Small intestine (tissue), 7 donors: ENCODE measurements around the gene NPR3. TPM values are rescaled to one million over a fixed set of nuclear protein-coding genes. Genes with fewer than 3 reads are reported as not detected.

Experiments
- DNase-seq, 2 donors: peaks; one replicate each; pipeline versions ENCODE4 v3.0.0 to v3.0.0-alpha.2; 2013
- FAIRE-seq: peaks from 2 replicates; lab custom pipeline; 2012; peaks lifted over from hg19 to GRCh38; lab: Jason Lieb, UNC
- H3K27ac ChIP-seq, 3 donors: one replicate each; pipeline ENCODE4 v1.5.1; 2013; ENCODE audit warnings: low read length in 2 of 3, mild to moderate bottlenecking in 2 of 3, control low read depth in 1 of 3, inconsistent platforms in 1 of 3, low read depth in 1 of 3, moderate library complexity in 1 of 3
- H3K27me3 ChIP-seq, 3 donors: one replicate each; pipeline ENCODE4 v1.6.1; 2013; ENCODE audit warnings: low read length in 3 of 3, inconsistent platforms in 1 of 3; ENCODE audit not compliant: control insufficient read depth in 3 of 3, insufficient read depth in 3 of 3
- H3K36me3 ChIP-seq, 3 donors: one replicate each; pipeline ENCODE4 v1.6.1; 2013; ENCODE audit warnings: low read length in 3 of 3, inconsistent platforms in 1 of 3, low read depth in 1 of 3, mild to moderate bottlenecking in 1 of 3, moderate library complexity in 1 of 3; ENCODE audit not compliant: control insufficient read depth in 3 of 3, insufficient read depth in 2 of 3
- H3K4me1 ChIP-seq, 3 donors: one replicate each; pipeline ENCODE4 v1.6.1; 2013; ENCODE audit warnings: low read length in 2 of 3, inconsistent platforms in 1 of 3, low read depth in 1 of 3, mild to moderate bottlenecking in 1 of 3, moderate library complexity in 1 of 3; ENCODE audit not compliant: control insufficient read depth in 3 of 3, insufficient read depth in 2 of 3
- H3K4me3 ChIP-seq, 3 donors: one replicate each; pipeline ENCODE4 v1.5.1; 2013; ENCODE audit warnings: low read length in 3 of 3, control low read depth in 1 of 3, inconsistent platforms in 1 of 3, low read depth in 1 of 3, mild to moderate bottlenecking in 1 of 3, moderate library complexity in 1 of 3
- H3K9me3 ChIP-seq, 2 donors: one replicate each; pipeline ENCODE4 v1.6.1; 2013; ENCODE audit warnings: low read depth in 1 of 2, low read length in 1 of 2; ENCODE audit not compliant: control insufficient read depth in 2 of 2, insufficient read depth in 1 of 2
- WGBS, 3 donors: extraction: QIAGEN DNeasy Blood & Tissue Kit; methylation state at CpG; one replicate each; pipeline ENCODE4 v1.1.7; 2013; 5-methylcytosine and 5-hydroxymethylcytosine counted together
- polyA plus RNA-seq, 4 donors: library from polyadenylated mRNA; stranded (reverse) in 3 of 4; unstranded in 1 of 4; fragments of 200-250 nt in 3 of 4; fragments of 120-200 nt in 1 of 4; gene quantifications; one replicate each; pipeline versions ENCODE4 v1.2.1 to v1.2.3, GENCODE V29; 2013
- donor health status: healthy with polysubstance abuse.
- donor health status: control.
- donor health status: control.
- donor health status: Bipolar disorder and iron deficiency.
- donor health status: healthy.

NPR3 gene
- polyA plus RNA-seq, 4 donors: 0.27 to 6.8 (median 0.79) TPM; not detected in 1

- Histone ChIP-seq H3K27ac (no peak overlapping the region), H3K9me3 (peaks cover 0 to 1% of the 10 kb centered on the region in 2 donors), H3K4me3 (no peak overlapping the region), H3K36me3 (no peaks in the 10 kb centered on the region), H3K27me3 (peaks cover 8 to 33% (median 11%) of the 10 kb centered on the region in 3 donors), H3K4me1 (no peaks in the 10 kb centered on the region)
- peak in 1 of 2 donors; percentile 11 for DNase-seq
- WGBS, 3 donors: 18 to 31% (median 20%) methylated on average over 2 of the region's 2 CpGs
- no peak for FAIRE-seq
Observed at GRCh38 chr5:32707418-32707997, 3.6 kb upstream of the NPR3 start.

GRCh38 chr5:32708949-32709348 is 2.2 kb upstream of the NPR3 start:
- H3K27me3 ChIP-seq: peaks cover 8 to 47% (median 24%) of the 10 kb centered on the region in 3 donors
- H3K36me3 ChIP-seq: no peaks in the 10 kb centered on the region
- 29 to 40% (median 30%) methylated on average over 16 of the region's 16 CpGs for WGBS, 3 donors
- DNase-seq (peak in 1 of 2 donors; percentile 15), FAIRE-seq (no peak)
- peaks cover 0 to 1% of the 10 kb centered on the region in 2 donors for H3K9me3 ChIP-seq
- H3K4me3 ChIP-seq: no peak overlapping the region
- no peaks in the 10 kb centered on the region for H3K4me1 ChIP-seq
- H3K27ac ChIP-seq: peak overlapping the region in 1 of 3 donors; percentile 65

- Histone ChIP-seq H3K4me1 (no peaks in the 10 kb centered on the region), H3K9me3 (peaks cover 0 to 1% of the 10 kb centered on the region in 2 donors), H3K27ac (peak overlapping the region in 1 of 3 donors; percentile 65), H3K4me3 (peak overlapping the region in 2 of 3 donors; percentile 52 to 66), H3K27me3 (peaks cover 8 to 57% (median 27%) of the 10 kb centered on the region in 3 donors), H3K36me3 (no peaks in the 10 kb centered on the region)
- peak; percentile 41 to 70 for DNase-seq
- 1% methylated on average over 49 of the region's 49 CpGs for WGBS, 3 donors
- no peak for FAIRE-seq
Observed at GRCh38 chr5:32709750-32710549, 1.2 kb upstream of the NPR3 start.

GRCh38 chr5:32711362-32711680 is 200 bp downstream of the NPR3 start:
- H3K4me1 ChIP-seq: no peaks in the 10 kb centered on the region
- H3K27me3 ChIP-seq: peaks cover 8 to 58% (median 27%) of the 10 kb centered on the region in 3 donors
- FAIRE-seq (no peak), DNase-seq (no peak)
- H3K9me3 ChIP-seq: peaks cover 0 to 1% of the 10 kb centered on the region in 2 donors
- 1 to 5% (median 4%) methylated on average over 10 of the region's 10 CpGs for WGBS, 3 donors
- H3K4me3 ChIP-seq: peak overlapping the region in 1 of 3 donors; percentile 52
- peak overlapping the region in 1 of 3 donors; percentile 56 for H3K27ac ChIP-seq
- no peaks in the 10 kb centered on the region for H3K36me3 ChIP-seq

GRCh38 chr5:32711681-32712480 is 760 bp downstream of the NPR3 start:
- H3K27ac ChIP-seq: peak overlapping the region in 1 of 3 donors; percentile 56
- no peak for FAIRE-seq

GRCh38 chr5:32712481-32713360 is 1.6 kb downstream of the NPR3 start:
- Histone ChIP-seq H3K4me1 (no peaks in the 10 kb centered on the region), H3K27ac (peak overlapping the region in 1 of 3 donors; percentile 56), H3K4me3 (peak overlapping the region in 1 of 3 donors; percentile 52), H3K36me3 (no peaks in the 10 kb centered on the region), H3K27me3 (peaks cover 8 to 58% (median 27%) of the 10 kb centered on the region in 3 donors), H3K9me3 (peaks cover 0 to 1% of the 10 kb centered on the region in 2 donors)
- peak in 1 of 2 donors; percentile 10 for DNase-seq
- 4 to 19% (median 18%) methylated on average over 54 to 56 of the region's 56 CpGs for WGBS, 3 donors
- no peak for FAIRE-seq

More at GRCh38 chr5:32711681-32712480, 760 bp downstream of the NPR3 start:
- H3K36me3 ChIP-seq: no peaks in the 10 kb centered on the region
- 2 to 10% (median 6%) methylated on average over 70 to 76 of the region's 76 CpGs for WGBS, 3 donors
- DNase-seq: peak in 1 of 2 donors; percentile 25
- H3K27me3 ChIP-seq: peaks cover 8 to 58% (median 27%) of the 10 kb centered on the region in 3 donors
- peak overlapping the region in 2 of 3 donors; percentile 12 to 52 for H3K4me3 ChIP-seq
- H3K9me3 ChIP-seq: peaks cover 0 to 1% of the 10 kb centered on the region in 2 donors
- no peaks in the 10 kb centered on the region for H3K4me1 ChIP-seq

GRCh38 chr5:32713361-32713769 is 2.2 kb downstream of the NPR3 start:
- H3K9me3 ChIP-seq: peaks cover 0 to 1% of the 10 kb centered on the region in 2 donors

More at GRCh38 chr5:32713361-32713769, 2.2 kb downstream of the NPR3 start:
- Histone ChIP-seq H3K36me3 (no peaks in the 10 kb centered on the region), H3K27me3 (peaks cover 8 to 58% (median 27%) of the 10 kb centered on the region in 3 donors), H3K4me1 (no peaks in the 10 kb centered on the region), H3K4me3 (peak overlapping the region in 1 of 3 donors; percentile 52), H3K27ac (peak overlapping the region in 1 of 3 donors; percentile 56)
- 6 to 16% (median 16%) methylated on average over 28 to 30 of the region's 30 CpGs for WGBS, 3 donors
- DNase-seq (no peak), FAIRE-seq (no peak)
